Sigmoid colon (tissue), 7 donors: ENCODE data around the gene LIME1. TPM values are rescaled to one million over a fixed set of nuclear protein-coding genes. Genes with fewer than 3 reads are reported as not detected.

Experiments
- DNase-seq: peaks from one replicate; pipeline ENCODE4 v3.0.0-alpha.2; 2019
- H3K27ac ChIP-seq, 4 donors: fragments of 200-600 bp; sonication (generic); one replicate each; pipeline ENCODE4 v1.5.1; 2016 to 2019; ENCODE audit warnings: mild to moderate bottlenecking in 1 of 4
- H3K27me3 ChIP-seq, 3 donors: fragments of 200-600 bp; sonication (generic); one replicate each; pipeline ENCODE4 v1.5.1; 2019; ENCODE audit warnings: mild to moderate bottlenecking in 1 of 3
- H3K36me3 ChIP-seq, 4 donors: fragments of 200-600 bp; sonication (generic); one replicate each; pipeline ENCODE4 v1.5.1; 2016 to 2019
- H3K4me1 ChIP-seq, 4 donors: fragments of 200-600 bp; sonication (generic); one replicate each; pipeline ENCODE4 v1.5.1; 2017 to 2019
- H3K4me3 ChIP-seq, 4 donors: fragments of 200-600 bp; sonication (generic); one replicate each; pipeline ENCODE4 v1.5.1; 2017 to 2019; ENCODE audit warnings: mild to moderate bottlenecking in 2 of 4, moderate library complexity in 1 of 4
- H3K9me3 ChIP-seq, 4 donors: fragments of 200-600 bp in 3 of 4; sonication (generic) in 3 of 4; one replicate each; pipeline versions ENCODE4 v1.5.1 to v1.6.1; 2013 to 2019
- EP300 ChIP-seq, 4 donors: sonication (generic); formaldehyde crosslinking; IDR thresholded peaks; one replicate each; pipeline ENCODE4 v1.6.1; 2017; ENCODE audit warnings: antibody characterized with exemption in 4 of 4
- POLR2A ChIP-seq, 2 donors: fragments of 450-650 bp; IDR thresholded peaks; one replicate each; pipeline ENCODE4 v1.6.1; 2016; ENCODE audit warnings: antibody characterized with exemption in 2 of 2, mild to moderate bottlenecking in 2 of 2, moderate library complexity in 2 of 2
- POLR2AphosphoS5 ChIP-seq, 4 donors: sonication (generic); formaldehyde crosslinking; IDR thresholded peaks; one replicate each; pipeline ENCODE4 v1.6.1; 2017; ENCODE audit warnings: antibody characterized with exemption in 4 of 4
- WGBS, 2 donors: extraction: QIAGEN DNeasy Blood & Tissue Kit; methylation state at CpG; one replicate each; pipeline ENCODE4 v1.1.7; 2013; 5-methylcytosine and 5-hydroxymethylcytosine counted together
- intact Hi-C: fragments of 100-400 bp; cut with DNase I; formaldehyde crosslinking; loops from one replicate; pipeline ENCODE4 v1.15.1; 2023
- polyA plus RNA-seq, 3 donors: library from polyadenylated mRNA; stranded (reverse); fragments of 200-250 nt; gene quantifications; one replicate each; pipeline ENCODE4 v1.2.3, GENCODE V29; 2013
- total RNA-seq, 4 donors: library from RNA; depleted of rRNA; stranded (reverse); fragments of >200 nt; gene quantifications; one replicate each; pipeline ENCODE4 v1.1.0, GENCODE V29; 2016
- TF ChIP-seq, protein P1 (sequence below), 4 experiments: fragments of 450-650 bp in 3 of 4; fragments of 200-600 bp in 1 of 4; IDR thresholded peaks; one replicate each; pipeline ENCODE4 v1.5.1; 2016 to 2019; ENCODE audit warnings: antibody characterized with exemption in 4 of 4, mild to moderate bottlenecking in 3 of 4, moderate library complexity in 2 of 4
- donor health status: healthy with polysubstance abuse.
- donor health status: Bipolar disorder and iron deficiency.
- donor health status: healthy.

The LIME1 gene
- total and polyA plus RNA-seq, 7 donors = 4.6 to 35.3 (median 6.4) TPM; not detected in 1

DNA sequence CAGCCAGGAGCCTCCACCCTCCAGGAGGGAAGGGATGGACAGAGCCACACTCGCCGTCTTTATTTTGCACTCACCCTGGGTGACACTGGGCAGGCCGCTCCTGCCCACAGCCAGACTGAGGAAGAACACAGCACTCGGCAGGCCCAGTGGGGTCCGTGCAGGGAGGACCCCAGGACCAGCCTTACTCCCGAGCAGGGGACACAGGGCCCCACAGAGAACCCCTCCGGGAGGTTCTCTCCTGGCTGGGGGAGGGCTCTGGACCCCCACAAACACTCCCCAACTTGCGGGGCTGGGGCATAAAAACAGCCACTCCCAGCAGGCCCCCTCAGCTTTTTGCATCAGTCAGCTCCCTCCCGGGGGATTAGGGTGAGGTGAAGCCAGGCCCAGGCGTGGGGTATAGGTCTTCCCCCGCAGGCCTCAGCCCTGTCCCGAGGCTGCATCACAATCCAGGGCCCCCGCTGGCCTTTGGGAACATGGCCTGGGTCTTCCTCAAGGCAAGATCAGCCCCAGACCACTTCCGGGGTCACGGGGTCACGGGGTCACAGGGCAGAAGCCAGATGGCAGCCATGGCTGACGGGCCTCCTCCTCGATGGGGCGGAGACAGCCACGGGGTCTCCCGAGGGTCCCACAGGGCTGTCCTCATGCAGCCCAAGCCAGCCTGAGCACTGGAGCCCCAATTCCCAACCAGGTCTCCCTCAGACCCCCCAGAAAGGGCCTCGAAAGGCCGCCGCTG, 36.8 kb upstream of the LIME1 start:
- Histone ChIP-seq H3K36me3 (peaks cover 0 to 35% (median 8%) of the 10 kb centered on the region in 4 donors), H3K27ac (peak overlapping the region in 3 of 4 donors; percentile 56 to 69 (median 57))

GRCh38 chr20:63700199-63701050, 36.0 kb upstream of the LIME1 start:
- Histone ChIP-seq H3K36me3 (peaks cover 0 to 35% (median 4%) of the 10 kb centered on the region in 4 donors), H3K27ac (peak overlapping the region in 3 of 4 donors; percentile 56 to 69 (median 57)), H3K4me3 (no peak overlapping the region), H3K27me3 (no peaks in the 10 kb centered on the region), H3K4me1 (peaks cover 0 to 43% (median 37%) of the 10 kb centered on the region in 4 donors), H3K9me3 (no peaks in the 10 kb centered on the region)
- intact Hi-C loops = no loop called here
- peak in 2 of 4 donors; percentile 2 to 26 for TF ChIP-seq POLR2AphosphoS5 (IDR thresholded peaks at IDR 0.05)
- no peak for TF ChIP-seq EP300 (IDR thresholded peaks at IDR 0.05)
- peak; percentile 66 for DNase-seq
- 92% methylated on average over 43 of the region's 43 CpGs for WGBS, 2 donors

More for the DNA sequence above, 36.8 kb upstream of the LIME1 start:
- no peaks in the 10 kb centered on the region for H3K9me3 ChIP-seq
- DNase-seq = peak; percentile 64
- H3K4me1 ChIP-seq = peaks cover 0 to 43% (median 37%) of the 10 kb centered on the region in 4 donors
- 84% methylated on average over 24 of the region's 24 CpGs for WGBS, 2 donors
- intact Hi-C loops = no loop called here
- TF ChIP-seq EP300 (IDR thresholded peaks at IDR 0.05) = no peak
- TF ChIP-seq POLR2AphosphoS5 (IDR thresholded peaks at IDR 0.05) = peak in 1 of 4 donors; percentile 25
- TF ChIP-seq POLR2A (IDR thresholded peaks at IDR 0.05) = no peak
- TF ChIP-seq, protein P1, sequence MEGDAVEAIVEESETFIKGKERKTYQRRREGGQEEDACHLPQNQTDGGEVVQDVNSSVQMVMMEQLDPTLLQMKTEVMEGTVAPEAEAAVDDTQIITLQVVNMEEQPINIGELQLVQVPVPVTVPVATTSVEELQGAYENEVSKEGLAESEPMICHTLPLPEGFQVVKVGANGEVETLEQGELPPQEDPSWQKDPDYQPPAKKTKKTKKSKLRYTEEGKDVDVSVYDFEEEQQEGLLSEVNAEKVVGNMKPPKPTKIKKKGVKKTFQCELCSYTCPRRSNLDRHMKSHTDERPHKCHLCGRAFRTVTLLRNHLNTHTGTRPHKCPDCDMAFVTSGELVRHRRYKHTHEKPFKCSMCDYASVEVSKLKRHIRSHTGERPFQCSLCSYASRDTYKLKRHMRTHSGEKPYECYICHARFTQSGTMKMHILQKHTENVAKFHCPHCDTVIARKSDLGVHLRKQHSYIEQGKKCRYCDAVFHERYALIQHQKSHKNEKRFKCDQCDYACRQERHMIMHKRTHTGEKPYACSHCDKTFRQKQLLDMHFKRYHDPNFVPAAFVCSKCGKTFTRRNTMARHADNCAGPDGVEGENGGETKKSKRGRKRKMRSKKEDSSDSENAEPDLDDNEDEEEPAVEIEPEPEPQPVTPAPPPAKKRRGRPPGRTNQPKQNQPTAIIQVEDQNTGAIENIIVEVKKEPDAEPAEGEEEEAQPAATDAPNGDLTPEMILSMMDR (IDR thresholded peaks at IDR 0.05) = no peak
- no peaks in the 10 kb centered on the region for H3K27me3 ChIP-seq
- H3K4me3 ChIP-seq = no peak overlapping the region

DNA sequence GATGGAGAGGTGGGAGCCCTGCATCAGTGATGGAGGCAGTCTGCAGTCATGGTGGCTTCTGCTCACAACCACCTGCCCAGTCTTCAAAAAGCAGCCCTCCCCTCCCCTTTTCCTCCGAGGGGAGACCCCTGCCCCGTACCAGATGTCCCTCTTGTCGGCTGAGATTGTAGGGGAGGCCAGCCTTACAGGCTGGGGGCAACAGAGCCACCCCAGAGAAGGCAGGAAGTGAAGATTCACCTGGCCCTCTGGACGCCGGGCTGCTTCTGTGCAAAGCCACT, 35.5 kb upstream of the LIME1 start:
- WGBS, 2 donors = 90 to 91% methylated on average over 5 of the region's 5 CpGs
- no peak for DNase-seq
- Histone ChIP-seq H3K27me3 (no peaks in the 10 kb centered on the region), H3K9me3 (no peaks in the 10 kb centered on the region), H3K36me3 (peaks cover 0 to 37% (median 6%) of the 10 kb centered on the region in 4 donors), H3K4me1 (peaks cover 0 to 41% (median 37%) of the 10 kb centered on the region in 4 donors), H3K4me3 (no peak overlapping the region), H3K27ac (no peak overlapping the region)
- no peak for TF ChIP-seq POLR2AphosphoS5 (IDR thresholded peaks at IDR 0.05)
- TF ChIP-seq, protein P1 (IDR thresholded peaks at IDR 0.05) = no peak
- TF ChIP-seq EP300 (IDR thresholded peaks at IDR 0.05) = no peak
- TF ChIP-seq POLR2A (IDR thresholded peaks at IDR 0.05) = no peak
- intact Hi-C loops = no loop called here

DNA sequence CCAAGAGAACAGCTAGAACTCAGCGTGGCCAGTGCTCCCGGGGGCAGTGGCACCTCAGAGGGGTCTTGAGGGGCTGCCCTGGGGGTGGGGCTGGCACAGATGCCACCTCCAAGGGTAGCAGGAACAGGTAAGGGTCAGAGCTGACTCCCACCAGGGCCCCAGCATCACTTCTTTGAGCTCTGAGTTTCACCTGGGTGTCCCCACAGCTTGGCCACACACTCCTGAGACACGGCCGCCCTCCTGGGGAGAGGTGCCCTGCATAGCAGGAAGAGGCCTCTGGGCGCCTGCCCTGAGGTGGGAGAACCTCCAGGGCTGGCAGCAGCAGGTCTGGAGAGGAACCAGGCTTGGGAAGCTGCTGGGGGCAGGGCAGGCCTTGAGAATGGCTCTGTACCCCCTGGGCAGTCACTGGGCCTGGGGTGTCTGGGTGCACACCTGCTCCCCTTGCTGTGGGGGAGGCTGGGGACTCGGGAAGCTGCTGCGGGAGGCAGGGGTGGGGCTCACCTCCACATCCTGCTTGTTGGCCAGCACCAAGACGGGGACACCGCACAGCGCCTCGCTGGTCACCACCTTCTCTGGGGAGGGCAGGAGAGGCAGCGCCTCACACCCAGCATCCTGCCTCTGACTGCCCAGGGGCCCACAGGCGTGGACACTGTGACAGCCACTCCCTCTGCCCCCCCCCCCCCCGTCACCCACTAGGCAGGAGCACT, 35.0 kb upstream of the LIME1 start:
- Histone ChIP-seq H3K36me3 (peaks cover 0 to 42% (median 10%) of the 10 kb centered on the region in 4 donors), H3K27ac (no peak overlapping the region), H3K4me3 (no peak overlapping the region), H3K9me3 (no peaks in the 10 kb centered on the region), H3K4me1 (peaks cover 0 to 41% (median 37%) of the 10 kb centered on the region in 4 donors), H3K27me3 (no peaks in the 10 kb centered on the region)
- TF ChIP-seq, protein P1 (IDR thresholded peaks at IDR 0.05) = no peak
- peak; percentile 64 for DNase-seq
- intact Hi-C loops = no loop called here
- 80 to 85% methylated on average over 14 of the region's 14 CpGs for WGBS, 2 donors
